Activated CD4-positive, alpha-beta memory T cell treated with anti-CD3 and anti-CD28 coated beads, Interleukin-2, amount 10 ng/mL, durations not matched to agents 7 days and 5 days (primary cell): Measurements from ENCODE around the gene MRPL46. TPM values are rescaled to one million over a fixed set of nuclear protein-coding genes. Genes with fewer than 3 reads are reported as not detected.

Experiments used
- CTCF ChIA-PET: fragments of 350-600 bp; sonication (Branson Sonifier 250); formaldehyde crosslinking; loops from one replicate; lab custom pipeline; 2021; ENCODE audit warnings: antibody characterized with exemption, inconsistent platforms; lab: Charles Lee
- POLR2A ChIA-PET: fragments of 350-600 bp; sonication (Branson Sonifier 250); formaldehyde crosslinking; loops from one replicate; lab custom pipeline; 2021; ENCODE audit warnings: antibody characterized with exemption; lab: Charles Lee
- DNase-seq: peaks from one replicate; pipeline ENCODE4 v3.0.0-alpha.2; 2020
- H3K27ac Mint-ChIP-seq: one replicate; pipeline ENCODE4 v1.8.0; 2021; ENCODE audit warnings: mild to moderate bottlenecking, mixed read lengths
- H3K27me3 Mint-ChIP-seq: one replicate; pipeline ENCODE4 v1.8.0; 2021; ENCODE audit warnings: mixed read lengths
- H3K36me3 Mint-ChIP-seq: one replicate; pipeline ENCODE4 v1.8.0; 2021; ENCODE audit warnings: low read depth, mixed read lengths
- H3K4me1 Mint-ChIP-seq: one replicate; pipeline ENCODE4 v1.8.0; 2021; ENCODE audit warnings: mixed read lengths
- H3K4me3 Mint-ChIP-seq: one replicate; pipeline ENCODE4 v1.8.0; 2021; ENCODE audit warnings: mild to moderate bottlenecking, mixed read lengths
- H3K9me3 Mint-ChIP-seq: one replicate; pipeline ENCODE4 v1.8.0; 2021; ENCODE audit warnings: mixed read lengths
- total RNA-seq, 2 experiments: library from RNA; stranded (reverse); gene quantifications; one replicate each; pipeline ENCODE4 v1.2.3, GENCODE V29; 2021

The MRPL46 gene
- total RNA-seq, 2 experiments from 2014 or later, result 20.3 to 23.9 TPM

GRCh38 chr15:88428805-88429605, 38.2 kb downstream of the MRPL46 start:
- Mint-ChIP-seq H3K4me3 (no peak overlapping the region), H3K36me3 (no peaks in the 10 kb centered on the region), H3K27ac (no peak overlapping the region), H3K9me3 (no peaks in the 10 kb centered on the region), H3K27me3 (peaks cover 45% of the 10 kb centered on the region), H3K4me1 (no peaks in the 10 kb centered on the region)
- ChIA-PET CTCF (no interaction called here), POLR2A (no interaction called here)
- DNase-seq, result no peak

GRCh38 chr15:88428053-88428452, 39.1 kb downstream of the MRPL46 start:
- Mint-ChIP-seq H3K36me3 (no peaks in the 10 kb centered on the region), H3K4me3 (no peak overlapping the region), H3K27ac (no peak overlapping the region), H3K9me3 (no peaks in the 10 kb centered on the region), H3K27me3 (peaks cover 38% of the 10 kb centered on the region), H3K4me1 (no peaks in the 10 kb centered on the region)
- ChIA-PET CTCF (no interaction called here), POLR2A (no interaction called here)
- no peak for DNase-seq

- ChIA-PET POLR2A (no interaction called here), CTCF (interaction anchor here (1.2 kb wide), 1 partner anchor 24 kb away, joined by 4 read pairs; no protein-coding TSS in a partner anchor)
- DNase-seq, result no peak
- Mint-ChIP-seq H3K4me1 (no peaks in the 10 kb centered on the region), H3K27ac (no peak overlapping the region), H3K36me3 (no peaks in the 10 kb centered on the region), H3K27me3 (peaks cover 37% of the 10 kb centered on the region), H3K9me3 (no peaks in the 10 kb centered on the region), H3K4me3 (no peak overlapping the region)
These were observed 40.9 kb downstream of the MRPL46 start for GRCh38 chr15:88426304-88426703.

- no peak overlapping the region for H3K4me3 Mint-ChIP-seq
- no peaks in the 10 kb centered on the region for H3K4me1 Mint-ChIP-seq
- ChIA-PET CTCF (no interaction called here), POLR2A (no interaction called here)
- H3K27ac Mint-ChIP-seq, result no peak overlapping the region
- no peaks in the 10 kb centered on the region for H3K36me3 Mint-ChIP-seq
- no peaks in the 10 kb centered on the region for H3K9me3 Mint-ChIP-seq
- H3K27me3 Mint-ChIP-seq, result peaks cover 26% of the 10 kb centered on the region
- no peak for DNase-seq
These were observed 43.9 kb downstream of the MRPL46 start for GRCh38 chr15:88423331-88423730.

GRCh38 chr15:88419830-88420229, 47.4 kb downstream of the MRPL46 start:
- ChIA-PET POLR2A (interaction anchor here (0.5 kb wide), 1 partner anchor 171 kb away, joined by 3 read pairs; no protein-coding TSS in a partner anchor), CTCF (no interaction called here)
- H3K27me3 Mint-ChIP-seq, result peaks cover 17% of the 10 kb centered on the region
- no peak for DNase-seq
- H3K4me3 Mint-ChIP-seq, result no peak overlapping the region
- no peaks in the 10 kb centered on the region for H3K36me3 Mint-ChIP-seq
- no peaks in the 10 kb centered on the region for H3K9me3 Mint-ChIP-seq
- H3K27ac Mint-ChIP-seq, result no peak overlapping the region
- no peaks in the 10 kb centered on the region for H3K4me1 Mint-ChIP-seq

Other genes with a start within 250 kb of the MRPL46 start
- gene NTRK3, start 210.6 kb downstream of the MRPL46 start, total RNA-seq, result not detected
- 10 to 100 TPM; 48.5 to 50.3 TPM for gene MRPS11, start 320 bp upstream of the MRPL46 start, total RNA-seq
- gene DET1, start 79.3 kb upstream of the MRPL46 start, total RNA-seq, result 1 to 10 TPM; 3.0 to 3.3 TPM
- gene AEN, start 154.0 kb upstream of the MRPL46 start, total RNA-seq, result 10 to 100 TPM; 32.7 to 33.5 TPM
- 100 to 1,000 TPM; 337 to 338 TPM for gene ISG20, start 171.6 kb upstream of the MRPL46 start, total RNA-seq